Ovary (tissue), 3 donors: ENCODE results near the gene DHX57.

Experiments used
- POLR2A ChIP-seq: fragments of 450-650 bp; IDR thresholded peaks from one replicate; pipeline ENCODE4 v1.6.1; 2017; ENCODE audit warnings: antibody characterized with exemption, mild to moderate bottlenecking, moderate library complexity
- TF ChIP-seq, protein P1 (sequence below), 3 donors: fragments of 450-650 bp in 2 of 3; fragments of 200-600 bp in 1 of 3; IDR thresholded peaks; one replicate each; pipeline versions ENCODE4 v1.5.1 to v1.8.0; 2016 to 2022; ENCODE audit warnings: antibody characterized with exemption in 3 of 3, mild to moderate bottlenecking in 1 of 3
- donor health status: DM: no; HTN: no; CAD: no.

DNA sequence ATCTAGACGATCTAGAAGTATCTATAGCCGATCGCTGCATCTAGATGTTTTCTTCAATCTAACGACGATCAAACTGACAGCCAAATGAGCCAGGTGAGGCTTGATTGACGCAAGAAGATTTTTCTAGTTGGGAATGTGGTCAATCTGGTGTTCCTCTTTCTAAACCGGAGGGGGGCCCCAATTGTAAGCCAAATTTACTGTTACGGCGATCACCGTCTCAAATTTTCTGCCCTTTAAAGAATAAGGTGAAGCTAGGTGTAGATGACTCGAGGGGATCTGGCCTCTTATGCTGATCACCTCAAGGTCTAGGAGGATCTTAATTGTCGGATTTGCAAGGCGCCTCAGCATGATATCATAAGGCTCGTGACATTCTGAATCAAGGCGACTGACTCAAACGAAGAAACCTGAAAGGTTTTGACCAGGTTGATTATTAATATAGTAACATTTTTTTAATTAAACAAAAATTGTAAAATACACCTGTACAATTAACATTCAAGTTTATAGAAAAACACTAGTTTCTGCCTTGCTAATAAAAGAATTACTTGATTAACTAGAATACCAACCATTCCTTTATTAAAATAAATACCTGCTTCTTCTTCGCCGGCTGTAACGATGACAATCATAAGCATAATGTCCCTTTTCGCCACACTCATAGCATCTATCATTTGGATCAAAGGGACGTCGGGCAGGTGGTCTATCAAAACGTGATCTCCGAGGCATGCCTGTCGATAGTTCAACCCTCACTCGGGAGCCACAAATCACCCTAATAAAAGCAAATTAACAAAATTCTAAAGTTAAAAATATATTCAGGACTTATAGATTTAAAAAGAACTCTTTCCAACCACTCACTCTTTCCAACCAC is 126.6 kb downstream of the DHX57 start:
- TF ChIP-seq, protein P1, sequence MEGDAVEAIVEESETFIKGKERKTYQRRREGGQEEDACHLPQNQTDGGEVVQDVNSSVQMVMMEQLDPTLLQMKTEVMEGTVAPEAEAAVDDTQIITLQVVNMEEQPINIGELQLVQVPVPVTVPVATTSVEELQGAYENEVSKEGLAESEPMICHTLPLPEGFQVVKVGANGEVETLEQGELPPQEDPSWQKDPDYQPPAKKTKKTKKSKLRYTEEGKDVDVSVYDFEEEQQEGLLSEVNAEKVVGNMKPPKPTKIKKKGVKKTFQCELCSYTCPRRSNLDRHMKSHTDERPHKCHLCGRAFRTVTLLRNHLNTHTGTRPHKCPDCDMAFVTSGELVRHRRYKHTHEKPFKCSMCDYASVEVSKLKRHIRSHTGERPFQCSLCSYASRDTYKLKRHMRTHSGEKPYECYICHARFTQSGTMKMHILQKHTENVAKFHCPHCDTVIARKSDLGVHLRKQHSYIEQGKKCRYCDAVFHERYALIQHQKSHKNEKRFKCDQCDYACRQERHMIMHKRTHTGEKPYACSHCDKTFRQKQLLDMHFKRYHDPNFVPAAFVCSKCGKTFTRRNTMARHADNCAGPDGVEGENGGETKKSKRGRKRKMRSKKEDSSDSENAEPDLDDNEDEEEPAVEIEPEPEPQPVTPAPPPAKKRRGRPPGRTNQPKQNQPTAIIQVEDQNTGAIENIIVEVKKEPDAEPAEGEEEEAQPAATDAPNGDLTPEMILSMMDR (IDR thresholded peaks at IDR 0.05) = no peak
- no peak for TF ChIP-seq POLR2A
